GM12873 (cell line): ENCODE data around the gene PCK1.

Source experiments
- TF ChIP-seq, protein P1 (sequence below): IDR thresholded peaks from 2 replicates; pipeline ENCODE4 v1.5.1; 2012; ENCODE audit warnings: low read depth, mild to moderate bottlenecking, moderate library complexity, low read length, control low read depth; ENCODE audit not compliant: insufficient read depth; ENCODE audit errors: missing control alignments

The PCK1 gene

DNA sequence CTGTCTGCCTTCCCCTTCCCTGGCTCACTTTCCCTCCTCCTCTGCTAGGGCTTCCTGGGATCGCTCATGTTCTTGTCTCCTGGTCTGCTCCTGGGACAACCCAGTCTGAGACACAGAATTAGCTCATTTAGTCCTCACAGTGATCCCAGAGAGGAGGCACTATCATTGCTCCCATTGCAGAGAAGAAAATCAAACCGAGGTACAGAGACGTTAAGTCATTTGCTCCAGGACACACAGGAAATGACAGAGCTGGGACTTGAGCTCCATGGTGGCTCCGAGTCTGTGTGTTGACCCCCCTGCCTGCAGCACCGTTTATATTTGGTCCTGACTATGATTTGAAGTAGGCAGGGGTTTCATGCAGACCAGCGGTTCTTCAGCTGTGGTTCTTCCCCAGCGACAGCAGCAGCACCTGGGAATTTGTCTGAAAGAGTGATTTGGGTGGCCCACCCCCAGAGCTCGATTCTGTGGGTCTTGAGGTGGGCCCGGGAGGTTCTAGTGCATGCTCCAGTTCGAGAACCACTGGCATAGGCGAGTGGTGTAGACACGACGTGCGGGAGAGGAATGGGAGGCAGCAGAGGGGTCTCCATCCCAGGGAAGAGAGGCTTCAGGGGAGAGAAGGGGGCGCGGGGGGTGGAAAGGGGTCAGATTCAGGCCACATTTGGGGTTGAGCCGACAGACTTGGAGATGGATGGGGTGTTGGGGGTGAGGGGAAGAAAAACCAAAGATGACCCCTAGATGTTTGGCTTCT is 24.7 kb downstream of the PCK1 start:
- TF ChIP-seq, protein P1, sequence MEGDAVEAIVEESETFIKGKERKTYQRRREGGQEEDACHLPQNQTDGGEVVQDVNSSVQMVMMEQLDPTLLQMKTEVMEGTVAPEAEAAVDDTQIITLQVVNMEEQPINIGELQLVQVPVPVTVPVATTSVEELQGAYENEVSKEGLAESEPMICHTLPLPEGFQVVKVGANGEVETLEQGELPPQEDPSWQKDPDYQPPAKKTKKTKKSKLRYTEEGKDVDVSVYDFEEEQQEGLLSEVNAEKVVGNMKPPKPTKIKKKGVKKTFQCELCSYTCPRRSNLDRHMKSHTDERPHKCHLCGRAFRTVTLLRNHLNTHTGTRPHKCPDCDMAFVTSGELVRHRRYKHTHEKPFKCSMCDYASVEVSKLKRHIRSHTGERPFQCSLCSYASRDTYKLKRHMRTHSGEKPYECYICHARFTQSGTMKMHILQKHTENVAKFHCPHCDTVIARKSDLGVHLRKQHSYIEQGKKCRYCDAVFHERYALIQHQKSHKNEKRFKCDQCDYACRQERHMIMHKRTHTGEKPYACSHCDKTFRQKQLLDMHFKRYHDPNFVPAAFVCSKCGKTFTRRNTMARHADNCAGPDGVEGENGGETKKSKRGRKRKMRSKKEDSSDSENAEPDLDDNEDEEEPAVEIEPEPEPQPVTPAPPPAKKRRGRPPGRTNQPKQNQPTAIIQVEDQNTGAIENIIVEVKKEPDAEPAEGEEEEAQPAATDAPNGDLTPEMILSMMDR: no peak

DNA sequence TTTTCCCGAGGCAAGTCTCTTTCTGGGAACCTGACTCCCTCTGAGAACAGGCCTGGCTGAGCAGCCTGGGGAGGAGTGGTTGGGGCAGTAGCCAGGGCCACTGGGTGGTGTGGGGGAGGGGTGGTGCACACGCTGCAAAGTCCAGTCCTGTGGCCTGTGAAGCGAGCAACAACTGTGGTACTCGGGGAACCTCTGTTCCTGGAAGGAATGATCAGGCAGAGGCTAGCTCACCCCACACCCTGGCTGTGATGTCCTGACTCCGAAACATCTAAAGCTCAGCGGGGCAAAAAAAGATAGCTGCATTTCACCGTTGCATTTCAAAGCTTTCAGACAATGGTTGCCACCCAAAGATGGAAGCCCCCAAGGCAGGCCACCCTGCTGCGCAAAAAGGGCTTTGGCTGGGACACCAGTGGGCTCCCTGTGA is 25.5 kb downstream of the PCK1 start:
- TF ChIP-seq, protein P1: no peak

DNA sequence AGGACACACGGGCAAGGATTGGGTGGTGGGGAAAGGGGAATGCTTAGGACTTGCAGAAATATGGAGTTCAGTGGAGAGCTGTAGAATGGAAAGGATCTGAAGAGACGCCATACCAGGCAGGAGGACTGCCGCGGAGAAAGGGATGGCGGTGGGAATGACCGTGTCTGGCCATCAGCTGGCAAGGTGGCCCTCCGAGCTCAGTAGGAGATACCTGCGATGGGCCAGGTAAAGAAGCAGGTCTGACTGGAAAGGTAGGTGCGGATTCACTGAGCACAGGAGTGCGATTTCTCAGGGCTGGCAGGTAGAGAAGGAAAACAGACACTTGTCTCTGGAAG is 26.0 kb downstream of the PCK1 start:
- TF ChIP-seq, protein P1: no peak

DNA sequence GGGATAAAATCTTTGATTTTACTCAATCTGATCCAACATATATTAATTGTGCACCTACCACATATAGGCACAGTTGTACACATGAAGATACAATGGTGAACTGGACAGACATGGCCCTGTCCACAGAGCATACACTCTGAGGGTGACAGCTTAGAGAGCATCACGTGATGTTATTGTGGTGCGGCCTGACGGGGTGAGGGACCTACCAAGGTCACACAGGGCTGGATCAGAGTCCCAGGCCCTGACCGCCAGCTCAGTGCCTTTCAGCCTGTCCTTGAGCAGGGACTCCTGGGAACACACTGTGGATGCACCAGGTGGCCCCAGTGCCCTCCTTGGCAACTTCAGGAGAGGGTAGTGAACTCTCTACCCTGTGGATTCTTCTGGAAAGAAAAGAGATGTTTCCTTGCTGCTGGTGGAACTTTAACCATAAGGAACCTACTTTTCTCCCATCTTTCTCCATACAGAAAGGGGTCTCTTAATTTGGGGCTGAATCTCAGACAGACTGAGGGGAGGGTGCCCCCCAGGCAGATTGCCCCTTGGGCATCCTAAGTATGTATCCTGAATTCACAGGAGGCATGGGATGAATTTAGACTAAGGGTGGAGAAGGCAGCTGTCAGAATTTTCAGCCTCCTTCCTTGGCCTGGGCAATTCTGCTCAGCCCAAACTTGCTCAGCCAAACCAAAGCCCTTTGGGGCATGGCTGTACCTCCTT is 26.5 kb downstream of the PCK1 start:
- TF ChIP-seq, protein P1: no peak

DNA sequence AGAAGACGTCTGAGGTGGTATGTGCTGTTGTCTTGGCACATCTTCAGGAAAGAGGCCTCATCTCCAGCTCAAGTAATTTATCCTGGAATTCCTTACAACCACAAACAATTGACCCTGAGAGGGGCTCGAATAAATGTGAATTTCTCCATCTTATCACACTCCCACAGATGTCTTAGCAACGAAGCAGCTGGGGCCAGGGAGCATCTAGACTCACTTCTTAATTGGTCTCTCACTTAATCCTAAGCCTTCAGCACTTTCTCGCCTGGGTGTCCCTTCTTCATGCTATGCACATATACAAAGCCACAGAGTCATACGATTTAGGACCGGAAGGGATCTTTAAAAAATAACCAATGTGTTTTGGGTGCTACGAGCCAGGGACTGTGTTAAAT is 27.1 kb downstream of the PCK1 start:
- TF ChIP-seq, protein P1: no peak

DNA sequence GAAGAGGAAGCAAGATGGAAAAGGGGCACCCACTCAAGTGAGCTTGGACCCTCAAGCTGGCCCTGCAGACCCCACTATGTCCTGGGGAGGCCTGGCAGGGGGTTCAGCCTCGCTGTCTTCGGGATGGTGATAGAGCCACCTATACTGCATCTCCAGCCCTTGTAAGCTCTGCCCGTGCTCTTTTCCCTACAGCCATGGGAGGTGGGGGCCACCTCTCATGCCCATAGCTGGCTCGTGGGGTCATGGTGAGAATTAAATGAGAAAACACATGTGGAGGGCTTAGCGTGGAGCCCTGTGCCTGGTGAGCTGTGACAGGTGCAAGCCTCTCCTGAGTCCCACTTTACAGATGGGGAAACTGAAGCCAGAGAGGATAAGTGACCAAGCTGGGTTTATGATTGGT is 27.7 kb downstream of the PCK1 start:
- TF ChIP-seq, protein P1: no peak

DNA sequence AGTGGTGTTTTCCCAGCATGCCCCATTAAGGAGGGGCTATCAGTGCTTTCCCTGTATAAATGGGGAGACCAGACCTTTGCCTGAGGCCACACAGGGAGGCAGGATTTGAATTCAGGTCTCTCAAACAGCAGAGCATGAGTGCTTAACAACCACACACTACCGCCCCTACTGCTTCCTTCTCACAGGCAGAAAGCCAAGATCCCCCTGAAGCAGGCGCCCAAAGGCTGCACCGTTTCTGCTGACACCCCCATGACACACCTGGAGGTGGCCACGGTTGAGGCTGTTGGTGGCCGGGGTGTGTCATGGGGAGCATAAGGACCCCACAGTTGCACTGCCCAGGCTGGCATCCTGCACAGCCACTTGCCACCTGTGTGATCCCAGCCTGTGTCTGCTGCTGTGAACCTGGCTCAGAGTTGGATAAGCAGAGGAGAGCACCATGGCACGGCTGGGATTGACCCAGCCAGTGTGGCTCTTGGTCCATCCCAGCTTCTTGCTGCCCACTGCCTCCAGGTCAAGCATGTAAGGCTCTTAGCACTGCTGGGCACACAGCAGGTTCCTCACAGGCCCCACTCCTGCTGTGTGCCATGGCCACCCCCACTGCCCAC is 28.3 kb downstream of the PCK1 start:
- TF ChIP-seq, protein P1: no peak
